PC-9 (cell line): ENCODE measurements around the gene CYP27B1.

Experiments
- CTCF ChIP-seq: fragments of 200-600 bp; sonication (generic); conservative IDR thresholded peaks from 2 replicates; pipeline ENCODE4 v1.6.1; 2017; ENCODE audit warnings: mixed run types, antibody characterized with exemption, mild to moderate bottlenecking, moderate library complexity
- EZH2 ChIP-seq: fragments of 200-600 bp; sonication (generic); IDR thresholded peaks from 2 replicates; pipeline ENCODE4 v1.8.0; 2017; ENCODE audit warnings: antibody characterized with exemption, low read depth

DNA sequence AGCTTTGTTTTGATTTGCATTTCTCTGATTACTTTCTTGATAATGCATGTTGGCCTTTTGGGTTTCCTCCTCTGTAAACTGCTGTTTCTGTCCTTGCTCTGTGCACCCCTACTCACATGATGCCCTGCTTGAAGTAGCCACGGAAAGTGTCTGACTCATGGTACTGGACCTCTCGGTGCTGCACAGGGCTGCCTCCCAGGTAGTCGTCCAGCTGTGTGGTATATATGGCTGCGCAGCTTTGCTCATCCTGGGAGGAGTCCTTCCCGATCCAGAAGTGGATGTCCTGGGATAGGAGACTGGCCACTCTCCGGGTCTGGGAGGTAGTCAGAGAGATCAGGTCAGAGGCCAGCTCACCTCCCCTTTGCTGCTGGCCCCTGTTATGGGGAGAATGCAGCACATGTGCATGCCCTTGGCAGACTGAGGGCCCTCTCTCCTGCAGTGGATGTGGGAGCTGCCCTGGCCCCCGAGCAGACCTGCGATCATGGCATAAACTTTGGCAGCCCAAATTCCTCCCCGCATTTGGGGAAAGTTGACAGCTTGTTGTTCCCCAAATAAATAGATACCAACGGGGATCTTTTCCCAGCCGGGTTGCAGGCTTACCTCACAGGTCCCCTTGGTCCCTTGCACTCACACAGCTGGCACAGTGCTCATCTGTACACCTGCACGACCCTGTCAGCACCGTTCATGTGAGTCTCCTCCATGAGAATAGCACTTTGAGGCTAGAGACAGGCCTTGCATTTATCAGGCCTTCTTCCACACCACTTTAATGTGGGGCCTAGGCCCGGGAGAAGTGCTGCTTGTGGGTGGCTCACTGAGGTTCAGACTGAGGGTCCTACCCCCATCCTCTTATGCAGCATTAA lies 46.5 kb upstream of the CYP27B1 start:
- TF ChIP-seq CTCF = no peak
- no peak for TF ChIP-seq EZH2
